Mucosa of rectum (tissue), 2 donors: ENCODE measurements around the gene GXYLT1.

Experiments used
- H3K27ac ChIP-seq, 2 donors: one replicate each; pipeline ENCODE4 v1.7.0; 2013; ENCODE audit warnings: inconsistent platforms in 2 of 2, low read depth in 2 of 2, low read length in 2 of 2
- H3K27me3 ChIP-seq, 2 donors: one replicate each; pipeline ENCODE4 v1.7.0; 2013; ENCODE audit warnings: low read length in 2 of 2; ENCODE audit not compliant: control insufficient read depth in 2 of 2, insufficient read depth in 2 of 2
- H3K36me3 ChIP-seq, 2 donors: one replicate each; pipeline ENCODE4 v1.7.0; 2013; ENCODE audit warnings: low read length in 2 of 2; ENCODE audit not compliant: control insufficient read depth in 2 of 2, insufficient read depth in 2 of 2
- H3K4me1 ChIP-seq, 2 donors: one replicate each; pipeline ENCODE4 v1.7.0; 2013; ENCODE audit warnings: low read length in 2 of 2, mild to moderate bottlenecking in 1 of 2; ENCODE audit not compliant: control insufficient read depth in 2 of 2, insufficient read depth in 2 of 2
- H3K4me3 ChIP-seq, 2 donors: one replicate each; pipeline ENCODE4 v1.7.0; 2013; ENCODE audit warnings: low read length in 2 of 2
- H3K9ac ChIP-seq, 2 donors: one replicate each; pipeline ENCODE4 v1.7.0; 2013; ENCODE audit warnings: low read length in 2 of 2, low read depth in 1 of 2, mild to moderate bottlenecking in 1 of 2
- H3K9me3 ChIP-seq, 2 donors: one replicate each; pipeline ENCODE4 v1.7.0; 2013; ENCODE audit warnings: low read length in 2 of 2; ENCODE audit not compliant: control insufficient read depth in 2 of 2
- donor health status: healthy.
- donor health status: Normal muscosa, but diverticular disease.

GXYLT1 gene

DNA sequence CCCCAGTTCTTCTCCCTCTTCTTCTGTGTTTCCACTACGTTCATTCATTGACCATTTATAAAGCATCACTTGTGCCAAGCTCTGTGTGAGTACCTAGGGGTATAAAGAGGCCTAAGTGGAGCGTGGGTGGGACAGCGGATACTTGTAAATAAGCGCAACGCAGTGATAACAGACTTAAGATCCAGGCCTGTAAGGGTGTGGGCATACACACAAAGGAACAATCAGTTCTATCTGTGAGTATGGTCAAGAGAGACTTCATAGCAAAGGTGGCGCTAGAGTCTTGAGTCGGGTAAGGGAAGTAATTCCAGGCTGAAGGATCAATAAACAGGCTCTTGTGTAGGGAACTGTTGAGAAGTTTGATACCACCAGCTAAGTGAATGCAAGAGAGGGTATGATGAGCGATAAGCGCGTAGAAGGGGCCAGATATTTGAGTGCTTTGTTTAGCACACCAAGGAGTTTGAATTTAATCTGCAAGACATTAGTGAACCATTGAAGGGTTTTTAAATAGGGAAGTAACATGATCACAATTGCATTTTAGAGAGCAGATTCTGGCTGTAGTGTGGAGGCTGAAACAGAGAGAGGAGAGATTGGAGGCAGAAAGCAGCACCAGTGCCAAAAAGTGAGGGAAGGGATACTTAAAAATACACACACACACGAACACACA is 1.0 kb upstream of the GXYLT1 start:
- peak overlapping the region; percentile 72 to 82 for H3K9ac ChIP-seq
- H3K9me3 ChIP-seq, result no peaks in the 10 kb centered on the region
- peak overlapping the region in 1 of 2 donors; percentile 91 for H3K27ac ChIP-seq
- no peaks in the 10 kb centered on the region for H3K36me3 ChIP-seq
- H3K4me3 ChIP-seq, result peak overlapping the region; percentile 87 to 89
- H3K27me3 ChIP-seq, result no peaks in the 10 kb centered on the region
- peaks cover 13% of the 10 kb centered on the region in 2 donors for H3K4me1 ChIP-seq

DNA sequence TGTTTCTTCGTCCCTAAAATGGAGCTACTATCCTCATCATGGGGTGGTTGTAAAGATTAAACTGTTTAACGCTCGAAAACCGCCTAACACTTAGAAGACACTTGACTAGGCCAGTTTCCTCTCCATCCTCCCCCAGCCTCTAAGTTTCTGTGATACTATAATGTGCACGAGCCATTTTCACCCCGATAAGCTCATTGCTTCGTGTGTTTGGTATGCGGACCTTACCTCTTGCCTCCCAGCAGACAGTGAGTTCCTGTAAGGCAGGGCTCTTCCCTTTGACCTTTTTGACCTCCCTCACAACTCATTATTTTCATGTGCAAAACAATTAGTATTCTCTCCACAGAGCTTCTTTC is 499 bp upstream of the GXYLT1 start:
- no peaks in the 10 kb centered on the region for H3K9me3 ChIP-seq
- H3K36me3 ChIP-seq, result no peaks in the 10 kb centered on the region

DNA sequence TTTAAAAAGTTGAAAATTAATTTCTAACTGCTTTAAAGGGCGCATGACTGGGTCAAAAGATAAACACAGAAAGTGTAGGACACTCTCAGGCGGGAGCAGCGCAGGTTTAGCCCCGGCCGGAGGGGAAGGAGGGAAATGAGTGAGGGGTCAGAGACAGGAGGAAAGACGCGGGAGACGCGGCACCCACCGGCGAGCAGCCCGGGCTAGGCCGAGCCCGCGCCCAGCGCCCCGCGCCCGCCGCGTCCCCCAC is 591 bp downstream of the GXYLT1 start:
- Histone ChIP-seq H3K27me3 (no peaks in the 10 kb centered on the region), H3K9ac (peak overlapping the region; percentile 80 to 82), H3K4me1 (peaks cover 13 to 15% of the 10 kb centered on the region in 2 donors), H3K4me3 (peak overlapping the region; percentile 87 to 89), H3K9me3 (no peaks in the 10 kb centered on the region), H3K27ac (peak overlapping the region; percentile 87 to 91), H3K36me3 (no peaks in the 10 kb centered on the region)

More for the DNA sequence above, 499 bp upstream of the GXYLT1 start:
- peak overlapping the region; percentile 87 to 91 for H3K27ac ChIP-seq
- H3K4me3 ChIP-seq, result peak overlapping the region; percentile 87 to 89
- peaks cover 13 to 15% of the 10 kb centered on the region in 2 donors for H3K4me1 ChIP-seq
- H3K27me3 ChIP-seq, result no peaks in the 10 kb centered on the region
- H3K9ac ChIP-seq, result peak overlapping the region; percentile 72 to 82

DNA sequence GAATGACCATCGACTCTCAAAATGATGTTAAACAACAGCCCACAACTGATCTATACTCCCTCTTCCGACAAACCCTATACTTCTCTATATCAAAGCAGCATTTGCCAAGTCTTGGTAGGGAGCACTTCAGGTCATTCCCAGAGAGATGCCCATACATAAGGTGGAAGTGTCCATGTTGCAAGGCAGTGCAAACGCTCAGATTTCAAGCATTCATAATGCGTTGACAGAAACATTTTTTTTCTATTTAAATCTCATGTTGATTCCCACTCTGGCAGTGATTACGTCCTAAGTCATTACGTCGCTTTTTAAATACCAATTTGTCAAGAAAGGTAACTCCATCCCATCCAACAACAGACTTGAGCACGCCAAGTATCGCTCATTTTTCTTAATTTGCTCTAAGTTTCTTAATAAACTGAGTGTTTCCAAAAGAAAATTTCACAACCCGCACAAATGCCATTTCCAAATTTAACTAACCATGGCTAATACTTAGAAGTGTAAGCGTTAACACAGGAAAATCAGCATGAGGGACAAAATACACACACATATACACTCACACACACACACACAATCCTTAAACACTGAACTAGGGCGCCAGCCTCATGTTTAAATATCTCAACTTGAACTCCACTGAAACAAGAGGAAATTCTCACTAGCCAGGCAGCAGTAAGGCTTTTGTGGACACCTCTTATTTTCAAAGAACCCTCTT is 1.1 kb downstream of the GXYLT1 start:
- Histone ChIP-seq H3K9me3 (no peaks in the 10 kb centered on the region), H3K4me3 (peak overlapping the region; percentile 87 to 89), H3K27me3 (no peaks in the 10 kb centered on the region), H3K36me3 (no peaks in the 10 kb centered on the region), H3K9ac (peak overlapping the region; percentile 80 to 82), H3K4me1 (peaks cover 13 to 15% of the 10 kb centered on the region in 2 donors), H3K27ac (peak overlapping the region; percentile 87 to 91)

DNA sequence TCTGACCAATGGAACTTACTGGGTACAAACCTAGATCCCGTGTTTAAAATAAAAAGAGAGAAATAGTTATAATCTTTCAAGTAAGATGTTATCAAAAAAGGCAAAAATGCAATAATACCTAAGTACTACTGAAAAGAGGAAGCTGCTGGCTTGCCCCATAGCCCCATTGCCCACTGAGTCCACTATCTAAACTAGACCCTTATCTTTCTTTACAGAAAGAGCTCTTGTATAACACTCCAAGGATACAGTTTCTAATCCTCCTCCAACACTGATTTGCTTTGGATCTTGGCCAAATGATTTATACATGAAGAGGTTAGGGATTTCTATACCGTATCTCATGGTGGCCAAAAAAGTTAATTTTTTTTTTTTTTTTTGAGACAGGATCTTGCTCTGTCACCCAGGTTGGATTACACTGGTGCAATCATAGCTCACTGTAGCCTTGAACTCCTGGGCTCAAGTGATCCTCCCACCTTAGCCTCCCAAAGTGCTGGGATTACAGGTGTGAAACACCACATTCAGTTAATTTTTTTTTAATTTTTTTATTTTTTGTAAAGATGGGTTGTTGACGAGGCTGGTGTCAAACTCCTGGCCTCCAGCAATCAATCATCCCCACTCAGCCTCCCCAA is 2.6 kb downstream of the GXYLT1 start:
- Histone ChIP-seq H3K9ac (no peak overlapping the region), H3K9me3 (no peaks in the 10 kb centered on the region), H3K27me3 (no peaks in the 10 kb centered on the region), H3K4me1 (peaks cover 13 to 15% of the 10 kb centered on the region in 2 donors), H3K36me3 (no peaks in the 10 kb centered on the region), H3K4me3 (no peak overlapping the region), H3K27ac (no peak overlapping the region)

DNA sequence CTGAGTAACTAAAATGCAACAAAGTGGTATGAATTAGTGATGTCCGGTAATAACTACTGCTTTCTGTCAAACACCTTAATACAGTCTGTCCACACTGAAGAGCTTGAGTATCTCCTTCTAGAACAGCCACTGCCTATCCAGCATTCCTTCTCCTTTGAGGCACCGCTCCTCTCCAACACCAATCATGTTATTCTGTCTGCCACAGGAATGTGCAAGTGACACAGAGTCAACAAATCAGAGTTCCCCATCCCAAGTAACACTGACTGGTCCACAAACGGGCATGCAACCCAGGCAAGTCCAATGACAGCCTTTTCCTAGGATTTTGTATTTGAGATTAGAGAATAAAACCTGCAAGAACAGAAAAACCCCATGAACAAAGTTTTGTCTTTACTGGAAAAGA is 3.8 kb downstream of the GXYLT1 start:
- no peaks in the 10 kb centered on the region for H3K27me3 ChIP-seq
- H3K9me3 ChIP-seq, result no peaks in the 10 kb centered on the region
- no peak overlapping the region for H3K4me3 ChIP-seq
- no peak overlapping the region for H3K27ac ChIP-seq
- H3K9ac ChIP-seq, result no peak overlapping the region
- H3K36me3 ChIP-seq, result no peaks in the 10 kb centered on the region
- H3K4me1 ChIP-seq, result peaks cover 13 to 15% of the 10 kb centered on the region in 2 donors

DNA sequence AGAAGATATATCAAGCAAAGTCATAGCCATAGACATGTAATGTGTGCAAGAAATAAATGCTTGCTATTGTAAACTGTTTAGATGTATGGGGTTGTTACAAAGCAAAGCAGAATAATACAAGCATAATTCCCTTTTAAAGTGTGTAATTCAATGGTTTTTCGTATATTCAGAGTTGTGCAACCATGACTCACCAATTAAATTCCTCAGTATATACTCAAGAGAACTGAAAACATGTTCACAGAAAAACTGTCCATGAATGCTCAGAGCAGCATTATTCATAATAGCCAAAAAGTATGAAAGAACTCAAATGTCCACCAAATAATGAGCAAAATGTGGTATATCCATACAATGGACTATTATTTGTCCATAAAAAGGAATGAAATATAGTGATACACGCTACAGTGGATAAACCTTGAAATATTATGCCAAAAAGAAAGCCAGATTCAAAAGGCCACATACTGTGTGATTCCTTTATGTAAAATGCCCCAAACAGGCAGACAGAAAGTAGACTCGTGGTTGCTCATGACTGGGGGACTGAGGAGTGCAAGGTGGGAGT is 9.3 kb downstream of the GXYLT1 start:
- Histone ChIP-seq H3K36me3 (no peaks in the 10 kb centered on the region), H3K4me1 (no peaks in the 10 kb centered on the region), H3K9me3 (no peaks in the 10 kb centered on the region), H3K27ac (no peak overlapping the region), H3K4me3 (no peak overlapping the region), H3K27me3 (no peaks in the 10 kb centered on the region), H3K9ac (no peak overlapping the region)

DNA sequence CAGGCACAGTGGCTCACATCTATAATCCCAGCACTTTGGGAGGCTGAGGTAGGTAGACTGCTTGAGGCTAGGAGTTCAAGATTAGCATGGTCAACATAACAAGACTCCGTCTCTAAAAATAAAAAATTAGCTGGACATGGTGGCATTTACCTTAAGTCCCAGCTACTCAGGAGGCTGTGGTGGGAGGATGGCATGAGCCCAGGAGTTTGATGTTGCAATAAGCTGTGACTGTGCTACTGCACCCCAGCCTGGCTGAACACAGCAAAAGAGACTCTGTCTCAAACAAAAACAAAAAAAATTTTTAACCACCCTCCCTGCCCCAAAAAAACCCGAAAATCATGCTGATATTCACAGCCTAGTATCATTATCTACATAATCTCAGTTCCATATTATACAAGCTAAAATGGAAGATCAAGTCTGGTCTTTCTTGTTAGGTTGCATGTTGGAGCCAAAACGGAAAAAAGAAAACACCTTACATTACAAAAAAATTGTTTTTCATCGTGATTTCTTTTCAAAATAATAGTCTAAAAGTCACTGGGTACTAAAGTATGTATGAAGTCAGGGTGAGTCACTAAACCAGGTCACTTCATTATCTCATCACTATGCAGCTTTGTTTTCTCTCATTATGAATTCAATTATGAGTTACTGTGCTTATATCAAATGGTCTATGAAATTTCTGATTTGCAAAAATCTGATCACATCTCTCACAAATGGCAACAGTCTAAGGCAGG is 13.8 kb downstream of the GXYLT1 start:
- Histone ChIP-seq H3K9ac (no peak overlapping the region), H3K27ac (no peak overlapping the region)

DNA sequence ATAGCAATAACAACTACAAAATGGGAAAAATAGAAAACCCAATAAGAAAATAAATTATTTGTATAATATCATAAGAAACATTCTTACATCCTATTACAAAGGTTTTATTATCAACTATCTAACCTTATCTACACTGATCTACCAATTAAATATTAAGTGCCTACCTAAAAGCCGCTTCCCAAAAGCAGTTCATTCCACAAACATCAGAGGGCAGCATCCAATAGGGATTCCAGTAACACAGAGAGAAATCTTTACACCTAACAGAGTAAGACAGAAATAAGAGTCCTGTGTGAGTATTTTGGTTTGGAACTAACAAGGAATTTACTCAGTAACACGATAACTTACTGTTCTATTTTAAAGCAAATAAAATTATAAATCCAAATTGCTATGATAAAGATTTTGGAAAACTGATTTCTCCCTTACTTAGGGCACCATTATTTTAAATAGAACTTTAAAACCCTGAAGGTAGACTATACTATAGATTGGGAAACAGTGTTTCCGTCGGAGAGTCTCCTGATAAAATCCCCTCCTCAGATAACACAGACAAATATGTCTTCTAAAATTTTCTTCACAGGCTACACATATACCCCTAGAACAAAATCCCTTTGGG is 15.0 kb downstream of the GXYLT1 start:
- Histone ChIP-seq H3K9ac (no peak overlapping the region), H3K4me1 (peaks cover 2 to 4% of the 10 kb centered on the region in 2 donors)

More for the DNA sequence above, 13.8 kb downstream of the GXYLT1 start:
- Histone ChIP-seq H3K4me3 (no peak overlapping the region), H3K36me3 (no peaks in the 10 kb centered on the region), H3K9me3 (no peaks in the 10 kb centered on the region), H3K4me1 (no peaks in the 10 kb centered on the region), H3K27me3 (no peaks in the 10 kb centered on the region)

More for the DNA sequence above, 15.0 kb downstream of the GXYLT1 start:
- no peaks in the 10 kb centered on the region for H3K9me3 ChIP-seq
- no peaks in the 10 kb centered on the region for H3K27me3 ChIP-seq
- H3K27ac ChIP-seq, result no peak overlapping the region
- H3K36me3 ChIP-seq, result no peaks in the 10 kb centered on the region
- H3K4me3 ChIP-seq, result no peak overlapping the region
